Muscle layer of duodenum (tissue), 2 donors: Measurements from ENCODE around the gene CFAP69.

Experiments used
- H3K27ac ChIP-seq: one replicate; pipeline ENCODE4 v1.7.0; 2013; ENCODE audit warnings: mild to moderate bottlenecking, low read length
- H3K27me3 ChIP-seq: one replicate; pipeline ENCODE4 v1.7.0; 2013; ENCODE audit warnings: low read depth, mild to moderate bottlenecking, control low read depth, low read length
- H3K36me3 ChIP-seq, 2 donors: one replicate each; pipeline ENCODE4 v1.7.0; 2013; ENCODE audit warnings: low read length in 2 of 2, control low read depth in 1 of 2, mild to moderate bottlenecking in 1 of 2; ENCODE audit not compliant: insufficient read depth in 2 of 2, control insufficient read depth in 1 of 2
- H3K4me1 ChIP-seq, 2 donors: one replicate each; pipeline ENCODE4 v1.7.0; 2013; ENCODE audit warnings: low read length in 2 of 2, mild to moderate bottlenecking in 2 of 2, control low read depth in 1 of 2, moderate library complexity in 1 of 2; ENCODE audit not compliant: insufficient read depth in 2 of 2, control insufficient read depth in 1 of 2
- H3K4me3 ChIP-seq, 2 donors: one replicate each; pipeline ENCODE4 v1.7.0; 2013; ENCODE audit warnings: low read length in 2 of 2, low read depth in 1 of 2, mild to moderate bottlenecking in 1 of 2
- H3K9me3 ChIP-seq, 2 donors: one replicate each; pipeline ENCODE4 v1.7.0; 2013; ENCODE audit warnings: low read length in 2 of 2, control low read depth in 1 of 2, mild to moderate bottlenecking in 1 of 2; ENCODE audit not compliant: control insufficient read depth in 1 of 2
- donor health status: healthy.

Gene CFAP69

DNA sequence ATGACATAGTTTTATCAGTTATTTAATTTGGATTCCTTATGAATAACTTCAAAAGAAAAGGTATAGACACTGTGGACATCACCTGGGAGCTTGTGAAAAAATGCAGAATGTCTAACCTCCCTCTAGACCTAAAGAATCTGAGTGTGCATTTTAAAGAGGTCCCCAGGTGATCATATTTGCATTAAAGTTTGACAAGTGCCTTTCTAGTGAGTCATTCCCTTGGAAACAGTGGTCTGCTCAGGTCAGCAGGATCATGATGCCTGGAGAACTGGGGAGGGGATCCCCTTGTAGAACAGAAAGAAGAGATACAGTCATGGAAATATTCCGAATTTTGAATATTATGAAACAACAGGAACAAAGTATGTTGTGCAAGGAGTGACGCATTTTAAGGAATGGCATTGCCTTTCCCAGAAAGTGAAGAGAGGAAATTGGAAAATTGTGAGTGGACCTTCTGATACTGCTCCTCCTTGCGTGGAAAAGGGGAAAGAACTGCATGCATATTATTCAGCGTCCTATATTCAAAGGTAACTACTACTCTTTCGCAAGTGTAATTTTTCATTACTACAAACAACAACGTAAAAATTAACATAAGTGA, 28.8 kb upstream of the CFAP69 start:
- H3K9me3 ChIP-seq = no peaks in the 10 kb centered on the region
- H3K36me3 ChIP-seq = no peaks in the 10 kb centered on the region
- peaks cover 0 to 4% of the 10 kb centered on the region in 2 donors for H3K4me1 ChIP-seq
- no peaks in the 10 kb centered on the region for H3K27me3 ChIP-seq
- H3K27ac ChIP-seq = no peak overlapping the region
- no peak overlapping the region for H3K4me3 ChIP-seq

DNA sequence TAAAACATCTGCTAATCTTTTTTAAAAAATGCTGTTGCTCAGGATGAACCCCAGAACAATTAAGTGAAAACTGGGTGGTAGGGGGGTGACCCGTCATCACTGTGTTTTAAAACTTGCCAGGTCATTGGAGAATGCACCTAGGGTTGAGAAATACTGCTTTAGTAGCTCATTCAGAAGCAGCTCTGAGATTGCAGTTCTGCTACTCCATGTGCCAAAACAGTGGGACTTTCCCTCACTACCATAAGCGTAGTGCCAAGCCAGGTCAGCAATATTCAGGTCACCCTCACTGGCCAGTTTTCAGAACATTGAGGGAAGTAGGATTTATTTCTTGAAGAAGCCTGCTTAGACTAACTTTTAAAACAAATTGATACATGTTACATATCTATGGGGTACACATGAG, 28.2 kb upstream of the CFAP69 start:
- Histone ChIP-seq H3K9me3 (no peaks in the 10 kb centered on the region), H3K27ac (no peak overlapping the region), H3K36me3 (no peaks in the 10 kb centered on the region), H3K4me3 (no peak overlapping the region), H3K4me1 (peaks cover 0 to 4% of the 10 kb centered on the region in 2 donors), H3K27me3 (no peaks in the 10 kb centered on the region)

DNA sequence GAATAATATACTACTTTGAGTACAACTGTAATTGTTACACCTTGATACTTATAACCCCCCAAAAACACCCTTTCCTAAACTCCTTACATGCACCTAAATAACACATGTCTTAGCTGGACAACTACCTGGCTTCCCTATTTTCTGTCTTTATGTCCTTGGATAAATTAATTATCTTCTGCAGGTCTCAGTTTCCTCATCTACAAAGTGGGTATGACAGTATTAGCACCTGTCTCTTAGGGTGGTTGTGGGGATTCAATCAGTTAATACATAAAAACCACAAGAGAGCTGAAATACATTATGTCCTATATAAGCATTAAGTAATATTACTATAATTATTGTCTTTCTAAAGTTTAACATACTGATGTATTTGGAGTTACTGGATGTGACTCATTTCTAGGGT, 22.6 kb upstream of the CFAP69 start:
- peaks cover 4 to 5% of the 10 kb centered on the region in 2 donors for H3K36me3 ChIP-seq
- no peak overlapping the region for H3K27ac ChIP-seq
- H3K27me3 ChIP-seq = no peaks in the 10 kb centered on the region
- no peak overlapping the region for H3K4me3 ChIP-seq
- H3K4me1 ChIP-seq = no peaks in the 10 kb centered on the region
- H3K9me3 ChIP-seq = no peaks in the 10 kb centered on the region

- no peaks in the 10 kb centered on the region for H3K4me1 ChIP-seq
- H3K4me3 ChIP-seq = no peak overlapping the region
- H3K36me3 ChIP-seq = peaks cover 4 to 5% of the 10 kb centered on the region in 2 donors
- H3K9me3 ChIP-seq = no peaks in the 10 kb centered on the region
- no peak overlapping the region for H3K27ac ChIP-seq
- H3K27me3 ChIP-seq = no peaks in the 10 kb centered on the region
These were observed 21.9 kb upstream of the CFAP69 start for GRCh38 chr7:90222811-90223725.

DNA sequence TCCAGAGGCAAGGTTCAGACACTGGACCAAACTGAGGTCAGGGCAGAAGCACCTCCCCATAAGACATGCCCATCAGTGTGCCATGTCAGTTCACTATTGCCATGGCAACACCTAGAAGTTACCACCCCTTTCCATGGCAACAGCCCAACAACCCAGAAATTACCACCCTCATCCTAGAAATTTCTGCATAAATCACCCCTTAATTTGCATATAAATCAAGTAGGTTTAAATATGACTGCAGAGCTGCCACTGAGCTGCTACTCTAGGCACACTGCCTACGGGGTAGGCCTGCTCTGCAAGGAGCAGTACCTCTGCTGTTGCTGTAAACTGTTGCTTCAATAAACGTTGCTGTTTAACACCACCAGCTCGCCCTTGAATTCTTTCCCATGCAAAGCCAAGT, 20.8 kb upstream of the CFAP69 start:
- H3K4me1 ChIP-seq = no peaks in the 10 kb centered on the region
- peaks cover 4 to 5% of the 10 kb centered on the region in 2 donors for H3K36me3 ChIP-seq
- H3K9me3 ChIP-seq = no peaks in the 10 kb centered on the region
- no peak overlapping the region for H3K27ac ChIP-seq
- H3K4me3 ChIP-seq = no peak overlapping the region
- H3K27me3 ChIP-seq = no peaks in the 10 kb centered on the region

GRCh38 chr7:90225181-90225580, 19.8 kb upstream of the CFAP69 start:
- no peaks in the 10 kb centered on the region for H3K27me3 ChIP-seq
- H3K36me3 ChIP-seq = peaks cover 4 to 5% of the 10 kb centered on the region in 2 donors
- H3K4me3 ChIP-seq = no peak overlapping the region
- no peak overlapping the region for H3K27ac ChIP-seq
- no peaks in the 10 kb centered on the region for H3K9me3 ChIP-seq
- H3K4me1 ChIP-seq = no peaks in the 10 kb centered on the region

DNA sequence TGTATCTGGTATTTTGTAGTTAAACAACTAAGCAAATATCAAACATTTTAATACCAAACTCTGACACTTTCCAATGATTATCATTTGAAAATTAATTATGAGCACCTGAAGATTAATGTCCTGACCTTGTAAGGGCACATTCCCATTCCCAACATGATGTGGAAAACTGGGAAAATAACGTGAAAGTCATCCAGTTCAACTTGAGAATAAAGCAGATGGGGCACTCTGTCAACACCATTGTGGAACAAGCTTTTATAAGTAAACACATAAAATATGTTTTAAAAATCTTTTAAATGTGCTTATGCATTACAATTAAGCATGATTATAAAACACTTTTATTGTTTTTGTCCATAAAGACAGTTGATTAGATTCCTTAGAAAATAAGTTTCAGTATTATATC, 19.4 kb upstream of the CFAP69 start:
- no peaks in the 10 kb centered on the region for H3K4me1 ChIP-seq
- no peak overlapping the region for H3K4me3 ChIP-seq
- no peaks in the 10 kb centered on the region for H3K27me3 ChIP-seq
- no peaks in the 10 kb centered on the region for H3K9me3 ChIP-seq
- no peak overlapping the region for H3K27ac ChIP-seq
- H3K36me3 ChIP-seq = peaks cover 4 to 5% of the 10 kb centered on the region in 2 donors

DNA sequence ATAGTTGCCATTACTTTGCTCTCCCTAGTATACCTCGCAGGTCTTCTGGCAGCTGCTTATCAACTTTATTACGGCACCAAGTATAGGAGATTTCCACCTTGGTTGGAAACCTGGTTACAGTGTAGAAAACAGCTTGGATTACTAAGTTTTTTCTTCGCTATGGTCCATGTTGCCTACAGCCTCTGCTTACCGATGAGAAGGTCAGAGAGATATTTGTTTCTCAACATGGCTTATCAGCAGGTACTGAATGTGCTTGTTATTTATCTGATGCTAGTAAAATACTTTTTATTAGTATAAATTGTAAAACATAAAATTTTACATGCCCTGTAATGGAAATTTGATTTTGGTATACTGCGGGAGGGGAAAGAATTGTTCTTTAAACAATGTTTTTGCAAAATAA, 17.7 kb upstream of the CFAP69 start:
- no peaks in the 10 kb centered on the region for H3K4me1 ChIP-seq
- no peaks in the 10 kb centered on the region for H3K9me3 ChIP-seq
- H3K4me3 ChIP-seq = no peak overlapping the region
- peaks cover 4 to 5% of the 10 kb centered on the region in 2 donors for H3K36me3 ChIP-seq
- no peak overlapping the region for H3K27ac ChIP-seq
- H3K27me3 ChIP-seq = no peaks in the 10 kb centered on the region

- no peaks in the 10 kb centered on the region for H3K27me3 ChIP-seq
- H3K27ac ChIP-seq = peak overlapping the region; percentile 69
- H3K9me3 ChIP-seq = no peaks in the 10 kb centered on the region
- no peaks in the 10 kb centered on the region for H3K4me1 ChIP-seq
- peak overlapping the region in 1 of 2 donors; percentile 28 for H3K4me3 ChIP-seq
- H3K36me3 ChIP-seq = peaks cover 4 to 5% of the 10 kb centered on the region in 2 donors
These were observed 15.3 kb upstream of the CFAP69 start for GRCh38 chr7:90229682-90230081.

GRCh38 chr7:90230834-90231233, 14.1 kb upstream of the CFAP69 start:
- H3K4me3 ChIP-seq = peak overlapping the region in 1 of 2 donors; percentile 28
- H3K9me3 ChIP-seq = no peaks in the 10 kb centered on the region
- peak overlapping the region; percentile 69 for H3K27ac ChIP-seq
- peaks cover 4 to 5% of the 10 kb centered on the region in 2 donors for H3K36me3 ChIP-seq
- no peaks in the 10 kb centered on the region for H3K4me1 ChIP-seq
- no peaks in the 10 kb centered on the region for H3K27me3 ChIP-seq

DNA sequence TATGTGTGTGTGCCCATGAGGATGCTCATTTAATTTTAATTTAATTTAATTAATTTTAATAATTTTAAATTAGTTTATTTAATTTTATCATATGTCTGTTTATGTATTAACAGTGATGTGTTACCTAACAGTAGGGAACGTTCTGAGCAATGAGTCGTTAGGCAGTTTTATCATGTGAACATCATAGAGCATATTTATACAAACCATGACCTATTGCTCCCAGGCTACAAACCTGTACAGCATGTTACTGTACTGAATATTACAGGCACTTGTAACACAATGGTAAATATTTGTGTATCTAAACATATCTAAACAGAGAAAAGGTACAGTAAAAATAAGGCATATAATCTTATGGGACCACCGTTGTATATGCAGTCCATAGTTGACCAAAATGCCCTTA, 13.7 kb upstream of the CFAP69 start:
- peaks cover 4 to 5% of the 10 kb centered on the region in 2 donors for H3K36me3 ChIP-seq
- H3K27me3 ChIP-seq = no peaks in the 10 kb centered on the region
- peak overlapping the region in 1 of 2 donors; percentile 5 for H3K4me3 ChIP-seq
- H3K4me1 ChIP-seq = no peaks in the 10 kb centered on the region
- no peaks in the 10 kb centered on the region for H3K9me3 ChIP-seq
- no peak overlapping the region for H3K27ac ChIP-seq
